ENCODE results near the gene SLX9.
A peak's percentile ranks its signal among the peaks of the same experiment; 100 is the strongest.

The SLX9 gene

GRCh38 chr21:44903050-44903685 lies 36.7 kb upstream of the SLX9 start:
- no peaks in the 10 kb centered on the region for H3K79me1 ChIP-seq (replicated peaks; ENCODE audit: low read length, poor library complexity, severe bottlenecking)
- no peak overlapping the region for H2AK5ac ChIP-seq (ENCODE audit: low read length, severe bottlenecking)
- H3K9ac ChIP-seq (ENCODE audit: low read length) = no peak overlapping the region
- no peak overlapping the region for H2BK15ac ChIP-seq (ENCODE audit: low read depth, poor library complexity, severe bottlenecking)
- H4K91ac ChIP-seq (ENCODE audit: low read length) = no peak overlapping the region
- H3K4me1 ChIP-seq (ENCODE audit: control insufficient read depth, insufficient read depth, low read depth, low read length) = peaks cover 6% of the 10 kb centered on the region
- no peak overlapping the region for H3K27ac ChIP-seq (ENCODE audit: low read length, poor library complexity, severe bottlenecking)
- WGBS = 93% methylated on average over 18 of the region's 18 CpGs
- no peak overlapping the region for H2BK120ac ChIP-seq (ENCODE audit: low read depth, low read length)
- no peak overlapping the region for H2BK5ac ChIP-seq (ENCODE audit: low read depth, low read length, poor library complexity, severe bottlenecking)
- no peak overlapping the region for H2AFZ ChIP-seq (ENCODE audit: low read depth, low read length)
- no peaks in the 10 kb centered on the region for H3K36me3 ChIP-seq (ENCODE audit: control insufficient read depth in 1 of 2, insufficient read depth in 2 of 2, low read depth in 1 of 2, low read length in 2 of 2)
- H3K4ac ChIP-seq (ENCODE audit: low read depth in 1 of 2, low read length in 2 of 2) = no peak overlapping the region
- H3K27me3 ChIP-seq (ENCODE audit: control insufficient read depth in 1 of 2, insufficient read depth in 1 of 2, low read length in 2 of 2) = peaks cover 52 to 76% of the 10 kb centered on the region in 2 experiments
- no peak overlapping the region for H4K8ac ChIP-seq (ENCODE audit: low read length)
- H2BK12ac ChIP-seq (ENCODE audit: low read length in 2 of 2) = no peak overlapping the region
- H3K18ac ChIP-seq (ENCODE audit: low read depth in 1 of 2, low read length in 2 of 2) = no peak overlapping the region
- H3K4me3 ChIP-seq (ENCODE audit: insufficient read depth in 1 of 2, low read depth in 1 of 2, low read length in 2 of 2) = no peak overlapping the region
- no peak overlapping the region for H3K23ac ChIP-seq (ENCODE audit: low read length in 2 of 2)
- H3K9me3 ChIP-seq (ENCODE audit: control insufficient read depth, low read length) = no peaks in the 10 kb centered on the region
- DNase-seq = no peak
- no peak overlapping the region for H3K4me2 ChIP-seq (ENCODE audit: low read length, poor library complexity, severe bottlenecking)
- H3K14ac ChIP-seq (ENCODE audit: low read length in 2 of 2) = no peak overlapping the region

DNA sequence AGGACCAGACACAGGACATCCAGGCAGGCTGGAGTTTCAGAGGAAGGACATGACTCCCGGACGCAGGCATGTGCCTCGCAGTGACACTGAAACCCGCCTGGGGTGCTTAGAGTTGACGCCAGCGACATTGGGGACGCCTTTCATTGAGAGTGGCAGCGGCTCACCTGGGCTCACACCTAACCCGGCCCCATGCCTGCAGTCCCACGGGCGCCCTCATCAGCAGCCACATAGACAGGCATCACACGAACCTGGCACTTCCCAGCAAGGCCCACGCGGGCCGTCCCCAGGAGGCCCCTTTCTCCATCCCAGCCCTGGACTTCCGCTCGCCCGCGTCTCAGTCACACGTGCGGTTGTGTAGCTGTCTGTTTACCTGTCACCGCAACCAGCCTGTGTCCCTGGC lies 36.1 kb upstream of the SLX9 start:
- H3K23ac ChIP-seq (ENCODE audit: low read length in 2 of 2) = no peak overlapping the region
- no peak overlapping the region for H3K14ac ChIP-seq (ENCODE audit: low read length in 2 of 2)
- H3K4ac ChIP-seq (ENCODE audit: low read depth in 1 of 2, low read length in 2 of 2) = no peak overlapping the region
- peaks cover 6% of the 10 kb centered on the region for H3K4me1 ChIP-seq (ENCODE audit: control insufficient read depth, insufficient read depth, low read depth, low read length)
- no peak overlapping the region for H4K8ac ChIP-seq (ENCODE audit: low read length)
- H3K79me1 ChIP-seq (replicated peaks; ENCODE audit: low read length, poor library complexity, severe bottlenecking) = no peaks in the 10 kb centered on the region
- peaks cover 52 to 75% of the 10 kb centered on the region in 2 experiments for H3K27me3 ChIP-seq (ENCODE audit: control insufficient read depth in 1 of 2, insufficient read depth in 1 of 2, low read length in 2 of 2)
- no peaks in the 10 kb centered on the region for H3K9me3 ChIP-seq (ENCODE audit: control insufficient read depth, low read length)
- H2AFZ ChIP-seq (ENCODE audit: low read depth, low read length) = no peak overlapping the region
- no peak overlapping the region for H3K27ac ChIP-seq (ENCODE audit: low read length, poor library complexity, severe bottlenecking)
- DNase-seq = no peak
- no peak overlapping the region for H2BK15ac ChIP-seq (ENCODE audit: low read depth, poor library complexity, severe bottlenecking)
- H3K4me3 ChIP-seq (ENCODE audit: insufficient read depth in 1 of 2, low read depth in 1 of 2, low read length in 2 of 2) = no peak overlapping the region
- H3K18ac ChIP-seq (ENCODE audit: low read depth in 1 of 2, low read length in 2 of 2) = no peak overlapping the region
- no peak overlapping the region for H4K91ac ChIP-seq (ENCODE audit: low read length)
- H3K36me3 ChIP-seq (ENCODE audit: control insufficient read depth in 1 of 2, insufficient read depth in 2 of 2, low read depth in 1 of 2, low read length in 2 of 2) = no peaks in the 10 kb centered on the region
- H3K4me2 ChIP-seq (ENCODE audit: low read length, poor library complexity, severe bottlenecking) = no peak overlapping the region
- H2BK12ac ChIP-seq (ENCODE audit: low read length in 2 of 2) = no peak overlapping the region
- H2AK5ac ChIP-seq (ENCODE audit: low read length, severe bottlenecking) = no peak overlapping the region
- H3K9ac ChIP-seq (ENCODE audit: low read length) = no peak overlapping the region
- 89% methylated on average over 22 of the region's 22 CpGs for WGBS
- H2BK5ac ChIP-seq (ENCODE audit: low read depth, low read length, poor library complexity, severe bottlenecking) = no peak overlapping the region
- no peak overlapping the region for H2BK120ac ChIP-seq (ENCODE audit: low read depth, low read length)

GRCh38 chr21:44904141-44904923 lies 35.5 kb upstream of the SLX9 start:
- H2AFZ ChIP-seq (ENCODE audit: low read depth, low read length) = no peak overlapping the region
- peaks cover 6% of the 10 kb centered on the region for H3K4me1 ChIP-seq (ENCODE audit: control insufficient read depth, insufficient read depth, low read depth, low read length)
- no peak overlapping the region for H3K4ac ChIP-seq (ENCODE audit: low read depth in 1 of 2, low read length in 2 of 2)
- H2BK15ac ChIP-seq (ENCODE audit: low read depth, poor library complexity, severe bottlenecking) = no peak overlapping the region
- H2BK120ac ChIP-seq (ENCODE audit: low read depth, low read length) = no peak overlapping the region
- no peak overlapping the region for H2AK5ac ChIP-seq (ENCODE audit: low read length, severe bottlenecking)
- no peaks in the 10 kb centered on the region for H3K36me3 ChIP-seq (ENCODE audit: control insufficient read depth in 1 of 2, insufficient read depth in 2 of 2, low read depth in 1 of 2, low read length in 2 of 2)
- H3K4me3 ChIP-seq (ENCODE audit: insufficient read depth in 1 of 2, low read depth in 1 of 2, low read length in 2 of 2) = no peak overlapping the region
- no peak overlapping the region for H4K8ac ChIP-seq (ENCODE audit: low read length)
- no peak overlapping the region for H3K27ac ChIP-seq (ENCODE audit: low read length, poor library complexity, severe bottlenecking)
- H3K27me3 ChIP-seq (ENCODE audit: control insufficient read depth in 1 of 2, insufficient read depth in 1 of 2, low read length in 2 of 2) = peaks cover 53 to 75% of the 10 kb centered on the region in 2 experiments
- H3K4me2 ChIP-seq (ENCODE audit: low read length, poor library complexity, severe bottlenecking) = no peak overlapping the region
- DNase-seq = no peak
- H3K79me1 ChIP-seq (replicated peaks; ENCODE audit: low read length, poor library complexity, severe bottlenecking) = no peaks in the 10 kb centered on the region
- H2BK12ac ChIP-seq (ENCODE audit: low read length in 2 of 2) = no peak overlapping the region
- 92% methylated on average over 14 of the region's 14 CpGs for WGBS
- no peak overlapping the region for H2BK5ac ChIP-seq (ENCODE audit: low read depth, low read length, poor library complexity, severe bottlenecking)
- no peak overlapping the region for H3K23ac ChIP-seq (ENCODE audit: low read length in 2 of 2)
- H3K9me3 ChIP-seq (ENCODE audit: control insufficient read depth, low read length) = no peaks in the 10 kb centered on the region
- H3K14ac ChIP-seq (ENCODE audit: low read length in 2 of 2) = peak overlapping the region in 1 of 2 experiments; percentile 57
- H4K91ac ChIP-seq (ENCODE audit: low read length) = no peak overlapping the region
- no peak overlapping the region for H3K18ac ChIP-seq (ENCODE audit: low read depth in 1 of 2, low read length in 2 of 2)
- no peak overlapping the region for H3K9ac ChIP-seq (ENCODE audit: low read length)

DNA sequence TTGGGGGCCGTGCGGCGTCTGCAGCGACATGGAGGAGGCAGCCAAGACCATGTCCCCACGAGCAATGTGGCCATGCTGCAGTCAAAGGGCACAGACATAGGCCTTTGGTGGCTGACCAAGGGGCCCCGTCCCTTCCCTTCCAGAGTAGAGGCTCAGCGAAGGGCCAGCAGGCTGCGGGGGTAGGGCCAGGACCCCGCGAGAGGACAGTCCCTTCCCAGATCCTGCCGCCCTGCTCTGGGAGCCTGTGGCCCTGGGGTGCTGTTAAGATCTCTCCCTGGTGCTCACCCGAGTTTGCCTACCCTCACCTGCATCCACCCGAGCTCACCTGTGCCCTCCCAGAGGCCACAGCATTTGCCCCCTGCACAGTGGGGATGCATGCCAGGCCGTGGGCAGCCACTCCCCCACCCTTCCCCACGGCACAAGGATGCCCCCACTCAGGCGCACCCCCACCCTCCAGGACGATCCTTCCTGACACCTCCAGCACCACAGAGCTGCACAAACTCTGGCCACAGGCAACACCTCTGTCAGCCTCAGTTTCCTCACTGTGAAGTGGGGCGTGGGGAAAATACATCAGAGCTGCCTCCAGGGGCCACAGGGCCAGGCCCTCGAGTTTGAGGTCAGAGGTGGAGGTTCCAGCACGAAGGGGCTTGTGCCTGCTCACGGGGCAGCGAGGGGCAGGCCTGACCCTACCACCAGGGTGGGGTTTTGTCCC lies 34.7 kb upstream of the SLX9 start:
- Histone ChIP-seq H4K8ac (ENCODE audit: low read length) (no peak overlapping the region), H3K18ac (ENCODE audit: low read depth in 1 of 2, low read length in 2 of 2) (no peak overlapping the region), H2AK5ac (ENCODE audit: low read length, severe bottlenecking) (no peak overlapping the region), H3K4me2 (ENCODE audit: low read length, poor library complexity, severe bottlenecking) (no peak overlapping the region), H3K23ac (ENCODE audit: low read length in 2 of 2) (no peak overlapping the region), H2BK5ac (ENCODE audit: low read depth, low read length, poor library complexity, severe bottlenecking) (no peak overlapping the region), H3K36me3 (ENCODE audit: control insufficient read depth in 1 of 2, insufficient read depth in 2 of 2, low read depth in 1 of 2, low read length in 2 of 2) (no peaks in the 10 kb centered on the region), H3K14ac (ENCODE audit: low read length in 2 of 2) (no peak overlapping the region), H2BK120ac (ENCODE audit: low read depth, low read length) (no peak overlapping the region), H3K79me1 (replicated peaks; ENCODE audit: low read length, poor library complexity, severe bottlenecking) (no peaks in the 10 kb centered on the region), H2AFZ (ENCODE audit: low read depth, low read length) (no peak overlapping the region), H3K4me1 (ENCODE audit: control insufficient read depth, insufficient read depth, low read depth, low read length) (peaks cover 6% of the 10 kb centered on the region), H3K27me3 (ENCODE audit: control insufficient read depth in 1 of 2, insufficient read depth in 1 of 2, low read length in 2 of 2) (peaks cover 55 to 75% of the 10 kb centered on the region in 2 experiments), H2BK12ac (ENCODE audit: low read length in 2 of 2) (no peak overlapping the region), H2BK15ac (ENCODE audit: low read depth, poor library complexity, severe bottlenecking) (no peak overlapping the region), H3K27ac (ENCODE audit: low read length, poor library complexity, severe bottlenecking) (no peak overlapping the region), H3K4me3 (ENCODE audit: insufficient read depth in 1 of 2, low read depth in 1 of 2, low read length in 2 of 2) (no peak overlapping the region), H3K4ac (ENCODE audit: low read depth in 1 of 2, low read length in 2 of 2) (no peak overlapping the region), H3K9ac (ENCODE audit: low read length) (no peak overlapping the region), H3K9me3 (ENCODE audit: control insufficient read depth, low read length) (no peaks in the 10 kb centered on the region), H4K91ac (ENCODE audit: low read length) (no peak overlapping the region)
- WGBS = 91% methylated on average over 22 of the region's 22 CpGs
- no peak for DNase-seq

Measured in mesenchymal stem cell (in vitro differentiated cells and primary cell).